OCI-LY1 (cell line): ENCODE data around the gene STK11IP.

Experiments
- CTCF ChIP-seq: fragments of 200-600 bp; sonication (generic), shearing (Covaris generic); IDR thresholded peaks from 2 replicates; pipeline ENCODE4 v1.5.1; 2017; ENCODE audit warnings: mild to moderate bottlenecking, antibody characterized with exemption, low read length, moderate library complexity, mixed read lengths
- EZH2 ChIP-seq: fragments of 200-600 bp; sonication (generic), shearing (Covaris generic); IDR thresholded peaks from 2 replicates; pipeline ENCODE4 v1.8.0; 2017; ENCODE audit warnings: borderline replicate concordance, mixed run types, mild to moderate bottlenecking, antibody characterized with exemption, low read length, moderate library complexity, mixed read lengths

- TF ChIP-seq EZH2, result no peak
- TF ChIP-seq CTCF, result no peak
These were observed 21.8 kb upstream of the STK11IP start for GRCh38 chr2:219575566-219576504.
